Neural progenitor cell (in vitro differentiated cells): ENCODE data around the gene UBAP2L. TPM values are rescaled to one million over a fixed set of nuclear protein-coding genes. Genes with fewer than 3 reads are reported as not detected.
"Not testable (repeated sequence)": the region's sequence is repeated elsewhere in the genome, so short reads cannot be mapped to it uniquely, and the experiment has no call there.

Experiments used
- DNase-seq: peaks from one replicate; pipeline ENCODE4 v3.0.0-alpha.2; 2016; ENCODE audit warnings: low spot score
- H2AFZ ChIP-seq: fragments of 200-600 bp; sonication (generic); replicated peaks from 2 replicates; pipeline ENCODE4 v1.6.1; 2016; ENCODE audit warnings: antibody characterized with exemption
- H3F3A ChIP-seq: fragments of 200-600 bp; sonication (generic); 2 replicates; pipeline ENCODE4 v1.6.1; 2016; ENCODE audit warnings: antibody characterized with exemption, low read depth
- H3K27ac ChIP-seq: fragments of 200-600 bp; sonication (generic); 2 replicates; pipeline ENCODE4 v1.5.1; 2016; ENCODE audit warnings: mild to moderate bottlenecking
- H3K27me3 ChIP-seq: fragments of 200-600 bp; sonication (generic); 2 replicates; pipeline ENCODE4 v1.6.1; 2016; ENCODE audit warnings: mild to moderate bottlenecking, moderate library complexity
- H3K36me3 ChIP-seq: fragments of 200-600 bp; sonication (generic); 2 replicates; pipeline ENCODE4 v1.5.1; 2016
- H3K4me1 ChIP-seq: fragments of 200-600 bp; sonication (generic); 2 replicates; pipeline ENCODE4 v1.6.1; 2016; ENCODE audit warnings: mixed run types
- H3K4me2 ChIP-seq: fragments of 200-600 bp; sonication (generic); 2 replicates; pipeline ENCODE4 v1.6.1; 2016
- H3K4me3 ChIP-seq: fragments of 200-600 bp; sonication (generic); 2 replicates; pipeline ENCODE4 v1.5.1; 2016
- H3K79me2 ChIP-seq: fragments of 200-600 bp; sonication (generic); 2 replicates; pipeline ENCODE4 v1.6.1; 2016; ENCODE audit warnings: low read depth
- H3K9ac ChIP-seq: fragments of 200-600 bp; sonication (generic); 2 replicates; pipeline ENCODE4 v1.6.1; 2016
- H3K9me3 ChIP-seq: fragments of 200-600 bp; sonication (generic); 2 replicates; pipeline ENCODE4 v1.5.1; 2016; ENCODE audit warnings: low read depth
- H4K20me1 ChIP-seq: fragments of 200-600 bp; sonication (generic); 2 replicates; pipeline ENCODE4 v1.6.1; 2016; ENCODE audit warnings: low read depth
- H3K27ac Mint-ChIP-seq: 3 replicates; pipeline ENCODE4 v1.8.0; 2021; ENCODE audit warnings: mixed read lengths
- H3K27me3 Mint-ChIP-seq: 2 replicates; pipeline ENCODE4 v1.8.0; 2022; ENCODE audit warnings: low read depth, mild to moderate bottlenecking, inconsistent platforms, moderate library complexity, mixed read lengths; ENCODE audit not compliant: insufficient read depth
- H3K36me3 Mint-ChIP-seq: 3 replicates; pipeline ENCODE4 v1.8.0; 2021; ENCODE audit warnings: mixed read lengths
- H3K4me1 Mint-ChIP-seq: 3 replicates; pipeline ENCODE4 v1.8.0; 2021; ENCODE audit warnings: mixed read lengths
- H3K4me3 Mint-ChIP-seq: 3 replicates; pipeline ENCODE4 v1.8.0; 2021; ENCODE audit warnings: mild to moderate bottlenecking, moderate library complexity, mixed read lengths
- H3K9me3 Mint-ChIP-seq: 3 replicates; pipeline ENCODE4 v1.8.0; 2020; ENCODE audit warnings: mixed read lengths
- CTCF ChIP-seq: fragments of 200-600 bp; sonication (generic); IDR thresholded peaks from 2 replicates; pipeline ENCODE4 v1.5.1; 2017; ENCODE audit warnings: antibody characterized with exemption, mild to moderate bottlenecking
- EZH2 ChIP-seq: fragments of 200-600 bp; sonication (generic); IDR thresholded peaks from 2 replicates; pipeline ENCODE4 v1.6.1; 2017; ENCODE audit warnings: antibody characterized with exemption, mild to moderate bottlenecking, moderate library complexity
- EZH2phosphoT487 ChIP-seq: fragments of 200-600 bp; sonication (generic); IDR thresholded peaks from 2 replicates; pipeline ENCODE4 v1.6.1; 2017; ENCODE audit warnings: antibody characterized with exemption
- total RNA-seq: library from RNA; depleted of rRNA; stranded (reverse); fragments of >200 nt; gene quantifications from 2 replicates; pipeline ENCODE4 v1.2.3, GENCODE V29; 2015; ENCODE audit warnings: low replicate concordance

The UBAP2L gene
- total RNA-seq, 1 donor from 2014 or later, result 148 TPM

GRCh38 chr1:154272999-154273563 is 52.3 kb downstream of the UBAP2L start:
- Histone ChIP-seq H3F3A (peaks cover 23% of the 10 kb centered on the region), H3K4me3 (peak overlapping the region; percentile 94), H3K79me2 (peaks cover 11% of the 10 kb centered on the region), H3K9ac (peak overlapping the region; percentile 40), H3K9me3 (no peaks in the 10 kb centered on the region), H3K4me1 (no peaks in the 10 kb centered on the region), H3K36me3 (no peaks in the 10 kb centered on the region), H3K27ac (no peak overlapping the region), H2AFZ (peak overlapping the region; percentile 90), H3K4me2 (peak overlapping the region; percentile 84), H4K20me1 (no peaks in the 10 kb centered on the region), H3K27me3 (no peaks in the 10 kb centered on the region)
- TF ChIP-seq EZH2 (no peak), EZH2phosphoT487 (no peak), CTCF (no peak)
- Mint-ChIP-seq H3K27ac (peak overlapping the region; percentile 95), H3K9me3 (no peaks in the 10 kb centered on the region), H3K4me1 (peaks cover 22% of the 10 kb centered on the region), H3K36me3 (peaks cover 7% of the 10 kb centered on the region), H3K4me3 (peak overlapping the region; percentile 99), H3K27me3 (peaks cover 9% of the 10 kb centered on the region)
- DNase-seq, result no peak

- H3K9ac ChIP-seq, result no peak overlapping the region
- Mint-ChIP-seq H3K27me3 (peaks cover 7% of the 10 kb centered on the region), H3K36me3 (peaks cover 3% of the 10 kb centered on the region), H3K4me3 (no peak overlapping the region), H3K27ac (no peak overlapping the region), H3K9me3 (no peaks in the 10 kb centered on the region), H3K4me1 (peaks cover 15% of the 10 kb centered on the region)
- H3K4me3 ChIP-seq, result no peak overlapping the region
- H3K36me3 ChIP-seq, result no peaks in the 10 kb centered on the region
- H3K27me3 ChIP-seq, result no peaks in the 10 kb centered on the region
- H4K20me1 ChIP-seq, result no peaks in the 10 kb centered on the region
- no peak for TF ChIP-seq EZH2phosphoT487
- peak; percentile 45 for TF ChIP-seq CTCF
- no peak for TF ChIP-seq EZH2
- peaks cover 8% of the 10 kb centered on the region for H3F3A ChIP-seq
- no peak overlapping the region for H2AFZ ChIP-seq
- no peaks in the 10 kb centered on the region for H3K9me3 ChIP-seq
- DNase-seq, result peak; percentile 20
- no peaks in the 10 kb centered on the region for H3K4me1 ChIP-seq
- no peak overlapping the region for H3K4me2 ChIP-seq
- peaks cover 11% of the 10 kb centered on the region for H3K79me2 ChIP-seq
- H3K27ac ChIP-seq, result no peak overlapping the region
Observed at GRCh38 chr1:154276797-154277196, 56.0 kb downstream of the UBAP2L start.

- not testable (repeated sequence) for H3K36me3 Mint-ChIP-seq, H3K79me2 ChIP-seq, H3K9me3 ChIP-seq, H3K36me3 ChIP-seq, H3F3A ChIP-seq, H3K4me2 ChIP-seq, H3K4me1 Mint-ChIP-seq, H3K4me3 ChIP-seq, H3K27ac Mint-ChIP-seq, H3K27ac ChIP-seq, H3K27me3 ChIP-seq, H3K9me3 Mint-ChIP-seq, H3K9ac ChIP-seq, H3K4me3 Mint-ChIP-seq, H3K27me3 Mint-ChIP-seq, DNase-seq, H3K4me1 ChIP-seq, H2AFZ ChIP-seq, H4K20me1 ChIP-seq
Observed at GRCh38 chr1:154287591-154287990, 66.8 kb downstream of the UBAP2L start.

- Histone ChIP-seq H3K27ac (no peak overlapping the region), H3F3A (peaks cover 9% of the 10 kb centered on the region), H3K4me3 (no peak overlapping the region), H3K36me3 (no peaks in the 10 kb centered on the region), H3K79me2 (no peaks in the 10 kb centered on the region), H4K20me1 (no peaks in the 10 kb centered on the region), H3K9ac (no peak overlapping the region), H3K4me1 (peaks cover 10% of the 10 kb centered on the region), H3K27me3 (no peaks in the 10 kb centered on the region), H3K9me3 (no peaks in the 10 kb centered on the region), H2AFZ (no peak overlapping the region), H3K4me2 (no peak overlapping the region)
- H3K27me3 Mint-ChIP-seq, result peaks cover 3% of the 10 kb centered on the region
- H3K36me3 Mint-ChIP-seq, result no peaks in the 10 kb centered on the region
- H3K4me3 Mint-ChIP-seq, result no peak overlapping the region
- TF ChIP-seq EZH2, result no peak
- TF ChIP-seq EZH2phosphoT487, result no peak
- TF ChIP-seq CTCF, result no peak
- DNase-seq, result no peak
- peaks cover 7% of the 10 kb centered on the region for H3K9me3 Mint-ChIP-seq
- H3K27ac Mint-ChIP-seq, result no peak overlapping the region
- H3K4me1 Mint-ChIP-seq, result peaks cover 7% of the 10 kb centered on the region
Observed at GRCh38 chr1:154288661-154289060, 67.9 kb downstream of the UBAP2L start.
